Fibroblast of villous mesenchyme (primary cell): ENCODE results near the gene FHAD1. TPM values are rescaled to one million over a fixed set of nuclear protein-coding genes. Genes with fewer than 3 reads are reported as not detected.

Source experiments
- DNase-seq: peaks from one replicate; pipeline ENCODE4 v3.0.0-alpha.2; 2010; ENCODE audit warnings: low read depth
- H3K4me3 ChIP-seq: 2 replicates; pipeline ENCODE4 v1.5.1; 2011; ENCODE audit warnings: low read depth, mild to moderate bottlenecking, low read length
- CTCF ChIP-seq: IDR thresholded peaks from 2 replicates; pipeline ENCODE4 v1.5.1; 2012; ENCODE audit warnings: low read depth, mild to moderate bottlenecking, low read length; ENCODE audit not compliant: insufficient read depth
- total RNA-seq: library from RNA; depleted of rRNA; stranded (reverse); fragments of >200 nt; gene quantifications from 2 replicates; pipeline ENCODE4 v1.2.3, GENCODE V29; 2012

FHAD1 gene
- total RNA-seq, 1 donor = under 0.01 TPM

GRCh38 chr1:15310544-15310943 lies 63.5 kb downstream of the FHAD1 start:
- no peak overlapping the region for H3K4me3 ChIP-seq
- TF ChIP-seq CTCF = no peak
- DNase-seq = no peak

GRCh38 chr1:15311122-15311822 lies 64.2 kb downstream of the FHAD1 start:
- TF ChIP-seq CTCF = no peak
- no peak overlapping the region for H3K4me3 ChIP-seq
- no peak for DNase-seq

GRCh38 chr1:15311880-15312279 lies 64.9 kb downstream of the FHAD1 start:
- no peak for TF ChIP-seq CTCF
- no peak overlapping the region for H3K4me3 ChIP-seq
- DNase-seq = no peak

- H3K4me3 ChIP-seq = no peak overlapping the region
- TF ChIP-seq CTCF = no peak
- no peak for DNase-seq
These were observed 65.8 kb downstream of the FHAD1 start for GRCh38 chr1:15312626-15313411.

- DNase-seq = no peak
These were observed 67.6 kb downstream of the FHAD1 start for GRCh38 chr1:15314328-15315281.

More at GRCh38 chr1:15314328-15315281, 67.6 kb downstream of the FHAD1 start:
- TF ChIP-seq CTCF = no peak
- no peak overlapping the region for H3K4me3 ChIP-seq
